ENCODE results near the gene ALX4.

Gene ALX4

DNA sequence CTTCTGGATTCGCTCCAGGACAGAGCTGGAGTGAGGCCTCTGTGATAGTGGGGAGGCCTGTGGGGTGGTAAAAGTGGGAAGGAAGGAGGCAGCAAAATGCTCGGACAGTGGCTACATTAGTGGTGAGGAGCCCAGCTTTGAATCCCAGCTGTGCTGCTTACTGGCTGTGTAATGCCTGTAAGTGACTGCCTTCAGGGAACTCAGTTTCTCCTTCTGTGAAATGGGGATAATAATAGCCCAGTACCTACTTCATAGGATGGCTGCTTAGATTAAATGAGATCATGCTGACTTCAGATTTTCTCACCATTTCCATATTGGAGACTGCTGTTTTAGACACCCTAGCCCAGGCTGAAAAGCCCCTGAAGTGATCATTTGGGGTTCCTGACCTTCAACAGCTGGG lies 8.4 kb upstream of the ALX4 start:
- DNase-seq: no peak
- TF ChIP-seq POLR2A (IDR thresholded peaks at IDR 0.05; ENCODE audit: low read length): no peak
- no peak for TF ChIP-seq GATA1 (IDR thresholded peaks at IDR 0.05; ENCODE audit: low read depth, low read length)

DNA sequence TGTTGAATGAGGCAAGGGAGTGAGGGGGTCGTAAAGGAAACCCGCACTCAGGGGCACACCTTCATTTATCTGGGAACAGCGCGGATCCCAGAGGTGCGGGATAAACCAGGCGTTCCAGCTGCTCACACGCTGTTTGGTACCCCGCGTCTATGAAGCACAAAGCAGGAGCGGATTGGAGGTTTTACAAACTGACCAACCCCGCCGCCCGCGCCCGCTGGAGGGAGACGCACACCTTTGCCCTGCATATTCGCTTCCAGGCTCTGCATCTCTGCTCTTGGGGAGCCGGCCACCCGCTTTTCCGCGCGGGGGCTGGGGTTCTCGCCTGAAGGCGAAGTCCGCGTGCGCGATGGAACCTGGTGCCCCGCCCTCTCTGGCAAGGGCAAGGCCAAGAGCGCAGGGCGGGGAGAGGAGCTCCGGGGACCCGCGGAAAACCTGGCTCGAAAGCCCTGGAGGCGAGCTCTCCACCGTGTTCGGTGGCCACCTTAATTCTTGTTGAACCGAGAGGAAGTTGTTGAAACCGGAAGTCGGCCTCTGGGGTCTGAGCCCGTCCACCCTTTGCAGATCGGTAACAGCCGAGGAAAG lies 6.8 kb upstream of the ALX4 start:
- TF ChIP-seq GATA1 (IDR thresholded peaks at IDR 0.05; ENCODE audit: low read depth, low read length) (no peak), POLR2A (IDR thresholded peaks at IDR 0.05; ENCODE audit: low read length) (no peak)
- DNase-seq: peak in 1 of 2 experiments; percentile 26

DNA sequence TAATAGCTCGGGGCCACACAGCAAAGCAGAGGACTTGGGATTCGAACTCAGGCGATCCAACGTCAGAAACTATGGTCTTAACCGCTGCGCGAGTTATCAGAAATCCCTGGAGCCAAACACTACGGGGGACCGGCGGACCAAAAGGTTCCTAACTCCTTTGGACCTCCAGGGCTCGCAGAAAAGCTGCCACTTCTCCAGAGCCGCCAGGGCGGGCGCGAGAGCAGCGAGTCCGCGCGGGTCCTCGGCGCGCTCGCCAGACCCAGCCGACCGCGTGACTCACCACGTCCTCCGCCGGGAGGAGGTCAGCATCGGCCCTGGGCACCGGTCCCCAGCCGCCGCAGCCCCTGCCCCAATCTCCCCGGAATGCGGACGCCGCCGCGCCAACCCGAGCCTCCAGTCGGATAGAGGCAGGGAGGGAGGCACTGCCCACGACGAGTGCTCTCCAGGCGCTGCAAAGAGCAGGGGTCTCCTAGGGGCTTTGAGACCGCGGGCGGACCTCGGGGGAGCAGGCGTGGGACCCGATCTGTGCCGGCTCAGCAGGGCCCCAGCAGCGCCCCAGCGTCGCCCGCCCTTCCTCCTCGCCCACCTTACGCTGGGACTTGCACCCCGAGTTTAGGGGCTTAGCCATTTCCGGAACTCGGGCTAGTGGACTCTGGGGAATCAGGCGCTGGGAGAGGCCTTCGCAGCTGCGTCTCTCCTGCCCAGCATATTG lies 6.2 kb upstream of the ALX4 start:
- TF ChIP-seq POLR2A (IDR thresholded peaks at IDR 0.05; ENCODE audit: low read length) (no peak), GATA1 (IDR thresholded peaks at IDR 0.05; ENCODE audit: low read depth, low read length) (no peak)
- DNase-seq: no peak

DNA sequence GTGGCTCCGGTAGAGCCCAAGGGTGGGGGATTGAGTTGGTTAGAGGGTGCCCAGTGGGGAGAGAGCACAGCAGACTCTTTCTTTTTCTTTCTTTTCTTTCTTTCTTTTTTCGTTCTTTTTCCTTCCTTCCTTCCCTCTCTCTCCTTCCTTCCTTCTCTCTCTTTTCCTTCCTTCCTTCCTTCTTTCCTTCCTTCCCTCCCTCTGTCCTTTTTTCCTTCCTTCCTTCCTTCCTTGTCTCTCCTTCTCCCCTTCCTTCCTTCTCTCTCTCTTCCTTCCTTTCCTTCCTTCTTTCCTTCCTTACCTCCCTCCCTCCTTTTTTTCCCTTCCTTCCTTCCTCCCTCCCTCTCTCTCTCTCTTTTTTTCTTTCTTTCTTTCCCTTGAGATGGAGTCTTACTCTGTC lies 4.8 kb upstream of the ALX4 start:
- no peak for DNase-seq
- TF ChIP-seq POLR2A (IDR thresholded peaks at IDR 0.05; ENCODE audit: low read length) (no peak), GATA1 (IDR thresholded peaks at IDR 0.05; ENCODE audit: low read depth, low read length) (no peak)

DNA sequence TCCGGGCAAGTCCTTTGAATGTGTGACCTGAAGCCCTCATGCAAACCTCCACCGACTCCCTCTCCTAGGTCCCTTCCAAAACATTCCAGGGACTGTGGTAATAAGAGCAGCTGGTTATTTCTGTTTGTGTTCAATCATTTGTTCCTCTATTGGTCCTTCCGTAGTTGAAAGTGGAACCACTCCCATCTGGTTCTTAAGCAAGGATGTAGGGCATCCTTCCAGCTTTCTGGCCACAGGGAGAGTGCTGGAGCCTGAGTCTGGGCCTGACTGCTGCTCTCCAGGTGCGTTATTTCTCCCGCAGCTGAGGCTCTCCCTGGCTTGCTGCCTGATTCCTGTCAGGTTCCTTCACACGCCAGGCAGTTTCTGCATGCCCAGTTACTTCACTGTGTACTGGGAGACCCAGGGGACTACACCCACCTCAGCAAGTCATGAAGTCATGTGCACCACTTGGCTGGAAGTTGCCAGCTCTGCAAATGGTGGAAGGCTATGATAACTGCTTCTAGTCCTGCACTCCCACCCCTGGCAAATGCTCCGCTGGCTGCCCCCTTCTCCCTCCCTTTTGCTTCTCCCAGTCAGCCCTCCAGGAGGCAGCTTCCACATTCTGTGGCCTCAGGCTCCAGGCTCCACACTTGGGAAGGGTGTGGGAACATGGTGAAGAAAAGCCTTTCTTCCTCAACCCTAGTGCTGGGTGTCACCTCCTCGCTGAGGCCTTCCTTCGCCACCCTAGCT lies 4.0 kb upstream of the ALX4 start:
- no peak for DNase-seq
- TF ChIP-seq GATA1 (IDR thresholded peaks at IDR 0.05; ENCODE audit: low read depth, low read length) (no peak), POLR2A (IDR thresholded peaks at IDR 0.05; ENCODE audit: low read length) (no peak)

DNA sequence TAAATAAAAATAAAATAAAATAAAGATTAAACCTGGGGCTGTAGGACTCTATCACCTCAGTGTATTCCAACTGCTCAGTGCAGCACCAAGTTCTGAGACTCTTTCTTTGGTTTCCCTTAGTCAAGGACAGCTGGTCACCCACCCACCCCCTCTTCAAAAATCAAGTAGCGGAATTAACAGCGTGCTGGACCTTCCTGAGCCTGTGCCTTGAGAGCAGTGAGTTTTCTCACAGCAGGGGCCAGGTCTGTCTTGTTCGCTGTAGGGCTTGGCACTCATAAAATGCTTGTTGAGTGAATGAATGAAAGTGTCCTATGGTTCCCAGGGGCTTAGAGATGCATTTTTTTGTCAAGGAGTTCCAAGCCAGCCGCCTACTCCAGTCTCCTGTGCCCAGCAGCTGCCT lies 2.9 kb upstream of the ALX4 start:
- DNase-seq: no peak
- TF ChIP-seq GATA1 (IDR thresholded peaks at IDR 0.05; ENCODE audit: low read depth, low read length): no peak
- TF ChIP-seq POLR2A (IDR thresholded peaks at IDR 0.05; ENCODE audit: low read length): no peak

DNA sequence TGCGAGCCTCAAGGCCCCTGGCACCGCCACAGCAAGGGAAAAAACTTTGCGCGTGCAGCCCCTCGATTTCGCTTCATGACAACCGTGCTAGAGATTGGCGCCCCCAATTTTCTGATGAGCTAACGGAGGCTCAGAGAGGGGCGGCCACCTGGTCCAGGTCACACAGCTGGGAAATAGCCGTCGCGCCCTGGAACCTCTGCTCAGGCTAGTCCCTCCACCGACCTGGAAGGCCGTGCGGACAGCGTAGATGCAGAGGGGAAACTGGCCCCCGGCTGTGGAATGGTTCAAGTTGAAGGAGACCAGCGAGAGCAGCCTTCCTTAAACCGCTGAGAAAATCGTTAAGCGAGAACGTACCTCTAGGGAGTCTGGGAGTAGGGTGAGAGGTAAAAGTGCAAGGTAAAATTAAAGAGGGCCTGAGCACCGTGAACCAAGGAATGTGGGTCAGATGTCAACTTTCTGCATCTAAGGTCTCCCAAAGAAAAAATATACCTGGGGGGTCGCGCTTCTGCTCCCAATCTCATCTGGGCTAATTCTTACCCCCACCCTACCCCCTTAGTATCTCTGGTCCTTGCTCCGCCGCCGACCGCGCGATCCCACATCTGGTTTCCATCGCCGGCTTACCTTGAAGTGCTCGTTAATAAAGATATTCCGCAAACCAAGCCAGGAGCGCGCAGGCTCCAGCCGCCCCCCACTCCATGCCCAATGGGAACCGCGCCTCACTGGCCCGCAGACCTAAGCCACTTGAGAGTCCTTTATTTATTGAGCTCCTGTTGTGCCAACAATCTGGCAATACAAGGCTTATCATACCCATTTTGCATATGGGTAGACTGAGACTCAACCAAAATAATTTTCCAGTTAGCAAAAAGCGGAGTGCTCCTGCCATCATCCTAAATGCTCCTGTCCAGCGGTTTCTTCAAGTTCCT lies 1.7 kb upstream of the ALX4 start:
- no peak for DNase-seq
- TF ChIP-seq POLR2A (IDR thresholded peaks at IDR 0.05; ENCODE audit: low read length) (no peak), GATA1 (IDR thresholded peaks at IDR 0.05; ENCODE audit: low read depth, low read length) (no peak)

DNA sequence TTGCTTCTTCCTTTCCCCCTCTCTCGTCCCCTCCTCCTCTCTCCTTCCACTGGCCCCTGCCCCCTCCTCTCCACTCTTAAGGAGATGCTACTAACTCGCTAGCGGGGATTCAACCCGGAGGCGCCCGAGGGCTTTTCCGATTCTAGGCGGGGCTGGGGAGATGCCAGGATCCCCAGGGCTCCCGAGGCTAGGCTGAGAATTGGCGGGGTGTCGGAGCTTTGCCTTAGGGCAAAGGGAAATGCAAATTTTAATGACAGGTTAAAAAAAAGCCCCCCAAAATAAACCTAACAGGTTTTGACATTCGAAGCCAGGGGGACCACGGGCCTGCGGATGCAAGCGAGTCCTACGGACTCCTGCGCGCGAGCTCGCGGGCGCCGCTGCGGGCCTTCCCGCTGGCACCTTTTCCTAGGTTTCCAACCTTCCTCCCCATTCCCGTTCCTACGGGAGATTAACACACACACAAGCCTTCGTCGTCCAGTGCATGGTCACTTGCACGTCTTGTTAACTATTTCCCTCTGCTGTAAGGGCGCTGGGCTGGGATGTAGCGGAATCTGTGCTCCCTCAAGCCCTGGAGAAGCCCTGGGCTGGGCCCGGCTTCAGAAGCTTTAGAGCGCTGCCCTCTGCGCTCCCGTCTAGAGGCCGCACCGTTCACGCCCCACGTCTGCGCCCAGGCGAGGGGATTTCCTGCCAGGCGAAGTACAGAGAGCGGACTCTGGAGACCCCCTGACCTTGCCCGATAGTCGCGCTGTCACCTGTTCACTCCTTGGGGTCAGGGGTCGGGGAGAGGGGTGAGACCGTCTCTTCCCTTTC lies 729 bp upstream of the ALX4 start:
- TF ChIP-seq GATA1 (IDR thresholded peaks at IDR 0.05; ENCODE audit: low read depth, low read length) (no peak), POLR2A (IDR thresholded peaks at IDR 0.05; ENCODE audit: low read length) (no peak)
- no peak for DNase-seq

DNA sequence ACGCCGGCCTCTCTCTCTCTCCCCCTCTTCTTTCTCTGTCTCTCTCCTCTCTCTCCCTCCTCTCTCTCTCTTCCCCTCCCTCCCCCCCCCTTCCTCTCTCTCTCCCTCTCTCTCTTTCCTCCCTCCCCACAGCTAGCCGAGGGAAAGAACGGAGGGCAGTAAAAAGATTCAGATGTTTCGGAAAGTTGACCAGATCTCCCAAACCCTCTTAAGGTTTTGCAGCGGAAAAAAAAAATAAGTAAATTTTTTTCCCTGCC lies 195 bp upstream of the ALX4 start:
- DNase-seq: no peak
- TF ChIP-seq POLR2A (IDR thresholded peaks at IDR 0.05; ENCODE audit: low read length) (no peak), GATA1 (IDR thresholded peaks at IDR 0.05; ENCODE audit: low read depth, low read length) (no peak)

DNA sequence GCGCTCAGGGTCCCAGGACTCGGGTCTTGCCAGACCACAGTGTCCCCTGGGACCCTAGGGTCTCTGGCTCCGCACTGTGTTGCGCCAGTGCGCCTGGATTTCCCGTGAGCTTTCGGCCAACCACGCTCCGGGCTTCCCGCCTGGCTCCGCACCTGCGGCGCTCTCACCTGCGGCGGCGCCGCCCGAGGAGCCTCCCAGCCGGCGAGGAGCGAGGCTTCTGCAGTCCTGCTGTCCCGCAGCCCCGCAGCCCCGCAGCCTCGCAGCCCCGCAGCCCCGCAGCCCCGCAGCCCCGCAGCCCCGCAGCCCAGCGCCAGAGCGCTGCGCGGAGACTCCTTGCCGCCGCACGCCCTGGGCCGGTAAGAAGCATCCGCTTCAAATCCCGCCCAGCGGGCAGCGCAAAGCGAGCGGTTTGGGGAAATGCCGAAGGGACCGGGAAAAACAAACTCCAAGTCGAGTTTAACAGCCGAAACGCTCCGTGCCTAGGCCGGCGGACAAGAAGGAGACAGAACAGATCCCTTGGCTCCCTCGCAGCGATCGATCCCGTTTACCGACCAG lies 939 bp downstream of the ALX4 start:
- no peak for DNase-seq

DNA sequence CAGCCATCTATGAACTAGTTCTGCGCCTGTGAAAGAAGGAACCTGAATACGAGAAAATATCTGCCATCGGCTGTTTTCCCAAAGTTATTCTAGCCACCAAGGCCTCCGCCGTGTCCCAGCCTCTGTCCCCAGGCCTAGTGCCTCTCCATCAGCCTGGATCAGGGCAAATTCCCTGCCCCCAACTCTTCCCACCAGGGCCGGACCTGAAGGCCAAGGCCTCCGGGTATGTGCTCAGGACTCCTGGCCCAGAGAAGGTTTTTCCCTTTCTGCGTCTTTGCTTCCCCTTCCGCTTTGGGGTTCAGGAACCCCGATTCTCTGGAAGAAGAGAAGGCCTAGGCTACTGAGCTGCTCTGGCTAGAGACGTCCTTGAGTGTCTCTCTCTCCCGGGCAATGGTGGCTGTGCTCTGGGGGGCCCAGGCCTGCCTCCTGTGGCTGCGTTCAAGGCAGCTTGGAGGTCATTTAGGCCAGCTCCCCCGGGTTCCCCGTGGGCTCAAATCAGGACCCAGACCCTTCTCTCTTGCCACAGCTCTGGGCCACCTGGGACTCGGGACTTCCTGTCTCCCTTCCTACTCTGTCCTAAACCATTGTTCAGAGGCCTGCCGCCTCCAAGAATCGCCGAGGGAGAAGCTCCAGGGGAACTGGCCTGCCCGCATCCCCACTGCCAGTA lies 1.6 kb downstream of the ALX4 start:
- TF ChIP-seq POLR2A (IDR thresholded peaks at IDR 0.05; ENCODE audit: low read length) (no peak), GATA1 (IDR thresholded peaks at IDR 0.05; ENCODE audit: low read depth, low read length) (no peak)
- no peak for DNase-seq

More for the DNA sequence above, 939 bp downstream of the ALX4 start:
- TF ChIP-seq GATA1 (IDR thresholded peaks at IDR 0.05; ENCODE audit: low read depth, low read length): no peak
- TF ChIP-seq POLR2A (IDR thresholded peaks at IDR 0.05; ENCODE audit: low read length): no peak

DNA sequence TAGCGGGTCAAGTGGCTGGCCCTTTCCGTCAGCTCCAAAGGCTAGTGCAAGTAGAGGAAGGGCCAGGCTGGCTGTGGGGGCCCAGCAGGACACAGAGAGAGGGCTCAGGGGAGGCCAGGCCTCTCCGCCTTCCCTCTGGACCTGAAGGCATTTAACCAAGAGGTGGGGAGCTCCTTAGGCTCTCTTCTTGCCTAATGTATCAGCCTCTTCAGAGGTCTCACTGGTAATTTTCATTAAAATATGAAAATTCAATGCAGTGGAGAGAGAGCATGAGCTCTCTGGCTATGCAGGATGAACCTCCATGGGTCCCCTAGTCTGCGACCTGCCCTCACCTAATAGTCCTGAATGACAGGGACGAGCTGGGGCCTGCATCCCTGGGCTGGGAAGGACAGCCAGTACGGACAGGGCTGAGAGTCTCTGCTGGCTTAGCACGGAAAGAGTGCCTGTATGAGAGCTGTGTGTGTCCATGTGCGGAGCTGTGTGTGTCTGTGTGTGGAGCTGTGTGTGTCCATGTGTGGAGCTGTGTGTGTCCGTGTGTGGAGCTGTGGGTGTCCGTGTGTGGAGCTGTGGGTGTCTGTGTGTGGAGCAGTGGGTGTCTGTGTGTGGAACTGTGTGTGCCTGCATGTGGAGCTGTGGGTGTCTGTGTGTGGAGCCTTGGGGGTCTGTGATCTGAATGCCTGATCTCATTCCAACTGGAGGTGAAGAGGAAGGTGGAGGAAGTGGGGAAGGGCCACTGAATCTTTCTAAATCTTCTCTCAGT lies 2.4 kb downstream of the ALX4 start:
- TF ChIP-seq GATA1 (IDR thresholded peaks at IDR 0.05; ENCODE audit: low read depth, low read length) (no peak), POLR2A (IDR thresholded peaks at IDR 0.05; ENCODE audit: low read length) (no peak)
- no peak for DNase-seq

Measured in erythroblast (primary cell).